Osteocyte (in vitro differentiated cells): ENCODE data around the gene ZDHHC16. TPM values are rescaled to one million over a fixed set of nuclear protein-coding genes. Genes with fewer than 3 reads are reported as not detected.

ENCODE experiments used
- DNase-seq: peaks from one replicate; pipeline ENCODE4 v3.0.0; 2021; ENCODE audit warnings: mixed read lengths; ENCODE audit not compliant: unreplicated experiment; ENCODE audit errors: extremely low spot score
- H3K27ac Mint-ChIP-seq: one replicate; pipeline ENCODE4 v1.8.0; 2021; ENCODE audit warnings: mild to moderate bottlenecking, mixed read lengths; ENCODE audit not compliant: unreplicated experiment
- H3K27me3 Mint-ChIP-seq: one replicate; pipeline ENCODE4 v1.8.0; 2021; ENCODE audit warnings: mixed read lengths; ENCODE audit not compliant: unreplicated experiment
- H3K36me3 Mint-ChIP-seq: one replicate; pipeline ENCODE4 v1.8.0; 2021; ENCODE audit warnings: mixed read lengths; ENCODE audit not compliant: unreplicated experiment
- H3K4me1 Mint-ChIP-seq: one replicate; pipeline ENCODE4 v1.8.0; 2021; ENCODE audit warnings: mixed read lengths; ENCODE audit not compliant: unreplicated experiment
- H3K4me3 Mint-ChIP-seq: one replicate; pipeline ENCODE4 v1.8.0; 2021; ENCODE audit warnings: mild to moderate bottlenecking, moderate library complexity, mixed read lengths; ENCODE audit not compliant: unreplicated experiment
- H3K9me3 Mint-ChIP-seq: one replicate; pipeline ENCODE4 v1.8.0; 2021; ENCODE audit warnings: mixed read lengths; ENCODE audit not compliant: unreplicated experiment
- CTCF ChIP-seq: fragments of 200-600 bp; sonication (generic); IDR thresholded peaks from 2 replicates; pipeline ENCODE4 v1.5.0; 2021; ENCODE audit warnings: antibody characterized with exemption, mild to moderate bottlenecking, moderate library complexity
- total RNA-seq: library from RNA; stranded (reverse); gene quantifications from 2 replicates; pipeline ENCODE4 v1.2.1, GENCODE V29; 2021

ZDHHC16 gene
- total RNA-seq, 1 donor from 2014 or later, result 46.9 TPM

GRCh38 chr10:97456034-97456685 lies 10.2 kb downstream of the ZDHHC16 start:
- no peaks in the 10 kb centered on the region for H3K9me3 Mint-ChIP-seq
- no peaks in the 10 kb centered on the region for H3K27me3 Mint-ChIP-seq
- no peak overlapping the region for H3K27ac Mint-ChIP-seq
- no peak for DNase-seq
- no peak overlapping the region for H3K4me3 Mint-ChIP-seq
- TF ChIP-seq CTCF, result no peak
- H3K4me1 Mint-ChIP-seq, result peaks cover 3% of the 10 kb centered on the region
- peaks cover 46% of the 10 kb centered on the region for H3K36me3 Mint-ChIP-seq

GRCh38 chr10:97456686-97457065 lies 10.7 kb downstream of the ZDHHC16 start:
- Mint-ChIP-seq H3K36me3 (peaks cover 50% of the 10 kb centered on the region), H3K4me3 (no peak overlapping the region), H3K9me3 (no peaks in the 10 kb centered on the region), H3K27ac (no peak overlapping the region), H3K27me3 (no peaks in the 10 kb centered on the region), H3K4me1 (peaks cover 3% of the 10 kb centered on the region)
- TF ChIP-seq CTCF, result no peak
- no peak for DNase-seq

DNA sequence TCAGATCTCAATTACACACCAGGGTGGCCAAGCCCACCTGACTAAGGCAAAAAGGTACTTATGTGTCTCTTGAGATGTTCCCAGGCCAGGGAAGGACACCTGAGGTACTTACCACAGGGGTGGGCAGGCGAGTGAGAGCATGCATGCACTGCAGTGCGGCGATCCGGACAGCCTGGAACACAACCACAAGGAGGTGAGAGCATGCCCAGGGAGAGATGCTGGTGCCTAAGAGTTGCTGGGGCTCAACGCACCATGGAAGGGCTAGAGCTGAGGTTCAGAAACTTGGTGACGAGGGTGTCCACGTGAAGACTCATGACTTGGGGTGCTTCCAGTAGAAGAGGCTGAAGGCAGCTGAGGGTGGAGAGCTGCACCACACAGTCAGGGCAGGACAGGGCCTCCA lies 13.1 kb downstream of the ZDHHC16 start:
- H3K9me3 Mint-ChIP-seq, result no peaks in the 10 kb centered on the region
- no peaks in the 10 kb centered on the region for H3K27me3 Mint-ChIP-seq
- no peak for TF ChIP-seq CTCF
- no peak for DNase-seq
- H3K36me3 Mint-ChIP-seq, result peaks cover 51% of the 10 kb centered on the region
- peaks cover 3% of the 10 kb centered on the region for H3K4me1 Mint-ChIP-seq
- H3K27ac Mint-ChIP-seq, result no peak overlapping the region
- no peak overlapping the region for H3K4me3 Mint-ChIP-seq

- H3K36me3 Mint-ChIP-seq, result peaks cover 48% of the 10 kb centered on the region
- H3K27ac Mint-ChIP-seq, result no peak overlapping the region
- DNase-seq, result no peak
- no peak overlapping the region for H3K4me3 Mint-ChIP-seq
- no peak for TF ChIP-seq CTCF
- no peaks in the 10 kb centered on the region for H3K4me1 Mint-ChIP-seq
- H3K27me3 Mint-ChIP-seq, result no peaks in the 10 kb centered on the region
- no peaks in the 10 kb centered on the region for H3K9me3 Mint-ChIP-seq
Measured at GRCh38 chr10:97459933-97460332, 14.0 kb downstream of the ZDHHC16 start.

DNA sequence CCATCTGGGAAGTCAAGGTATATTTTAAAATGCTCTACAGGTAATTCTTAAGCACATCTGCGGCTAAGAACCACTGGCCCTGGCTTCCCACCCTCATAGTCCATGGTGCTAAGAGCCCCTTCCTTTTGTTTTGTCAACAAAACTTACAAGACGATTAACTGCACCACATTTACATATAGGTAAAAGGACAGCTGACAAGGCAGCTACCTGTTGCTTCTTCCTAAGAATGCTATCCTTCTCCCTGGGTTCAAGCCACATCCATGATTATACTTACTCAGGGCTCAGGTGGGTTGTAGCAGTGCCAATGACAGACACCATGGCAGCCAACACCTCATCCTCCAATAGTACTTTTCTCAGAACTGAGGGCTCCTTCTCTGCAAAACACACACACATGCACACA lies 16.3 kb downstream of the ZDHHC16 start:
- Mint-ChIP-seq H3K36me3 (peaks cover 35% of the 10 kb centered on the region), H3K4me3 (no peak overlapping the region), H3K9me3 (no peaks in the 10 kb centered on the region), H3K27ac (no peak overlapping the region), H3K4me1 (no peaks in the 10 kb centered on the region), H3K27me3 (no peaks in the 10 kb centered on the region)
- TF ChIP-seq CTCF, result no peak
- no peak for DNase-seq
